ENCODE results near the gene TXNRD2.

The TXNRD2 gene

DNA sequence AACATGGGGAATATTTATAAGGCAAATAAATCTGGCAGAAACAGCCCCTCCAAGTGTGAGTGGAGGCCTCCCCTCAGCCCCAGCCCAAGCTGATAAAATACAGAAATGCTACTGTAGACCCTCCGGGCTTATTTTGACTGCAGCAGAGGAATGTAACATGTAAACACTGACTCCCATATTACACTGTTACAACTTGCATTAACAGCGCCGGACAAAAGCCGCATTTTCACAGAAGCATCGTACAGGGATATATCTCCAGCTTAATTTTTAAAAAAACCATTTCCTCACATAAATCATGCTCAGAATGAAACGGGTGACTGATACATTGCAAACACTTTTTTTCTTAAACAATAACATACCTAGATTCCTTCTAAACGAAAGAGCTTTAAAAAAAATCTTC is 36.7 kb downstream of the TXNRD2 start:
- DNase-seq (ENCODE audit: low spot score), result no peak

DNA sequence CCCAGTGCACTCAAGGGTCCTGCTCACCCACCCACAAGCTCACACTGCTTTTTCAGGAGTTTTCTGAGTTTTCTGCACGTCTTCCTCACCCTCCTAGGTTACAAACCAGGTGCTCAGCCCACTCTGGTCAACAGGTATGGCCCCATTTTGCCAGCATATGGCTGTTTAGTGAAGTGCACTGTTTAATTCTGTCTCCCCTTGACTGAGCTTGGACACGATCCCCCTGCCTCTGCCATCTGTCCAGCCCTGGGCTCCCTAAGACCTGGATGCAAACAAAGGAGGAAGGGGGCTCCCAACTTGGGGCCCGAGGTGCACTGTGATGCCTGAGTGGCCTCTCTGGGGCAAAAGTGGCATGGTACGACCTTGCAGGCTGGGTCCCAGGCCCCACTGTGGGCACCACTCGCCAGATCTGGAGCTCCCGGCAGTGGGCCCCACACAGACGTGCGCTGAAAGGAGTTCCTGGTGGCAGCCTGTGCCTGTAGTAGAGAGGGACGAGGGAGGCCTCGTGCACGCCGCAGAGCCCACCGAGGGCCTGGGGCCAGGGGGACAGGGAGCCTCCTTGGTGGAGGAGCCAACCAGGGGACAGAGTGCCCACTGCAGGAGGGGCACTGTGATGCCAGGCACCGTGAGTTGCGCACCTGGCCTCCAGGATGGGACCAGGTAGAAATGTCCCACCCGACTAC is 37.3 kb downstream of the TXNRD2 start:
- DNase-seq (ENCODE audit: low spot score), result no peak

DNA sequence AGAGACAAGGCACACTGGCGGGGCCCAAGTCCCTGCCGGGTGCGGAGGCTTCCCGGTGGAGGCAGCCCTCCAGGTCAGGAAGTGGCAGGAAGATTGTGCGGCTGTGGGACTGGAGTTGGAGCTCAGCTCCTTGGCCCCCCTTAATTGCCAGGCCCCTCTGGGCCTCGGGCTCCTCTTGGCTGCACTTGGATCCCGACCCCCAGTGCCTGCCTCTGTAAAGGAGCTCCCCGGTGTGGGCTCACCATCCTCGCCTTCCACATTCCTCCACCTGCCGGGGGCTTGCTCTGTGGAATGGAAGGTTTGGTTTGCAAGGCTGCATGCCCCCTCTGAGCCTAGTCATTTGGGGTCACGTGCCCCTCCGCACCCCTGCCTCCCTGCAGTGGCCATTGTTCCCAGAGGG is 38.1 kb downstream of the TXNRD2 start:
- no peak for DNase-seq (ENCODE audit: low spot score)

DNA sequence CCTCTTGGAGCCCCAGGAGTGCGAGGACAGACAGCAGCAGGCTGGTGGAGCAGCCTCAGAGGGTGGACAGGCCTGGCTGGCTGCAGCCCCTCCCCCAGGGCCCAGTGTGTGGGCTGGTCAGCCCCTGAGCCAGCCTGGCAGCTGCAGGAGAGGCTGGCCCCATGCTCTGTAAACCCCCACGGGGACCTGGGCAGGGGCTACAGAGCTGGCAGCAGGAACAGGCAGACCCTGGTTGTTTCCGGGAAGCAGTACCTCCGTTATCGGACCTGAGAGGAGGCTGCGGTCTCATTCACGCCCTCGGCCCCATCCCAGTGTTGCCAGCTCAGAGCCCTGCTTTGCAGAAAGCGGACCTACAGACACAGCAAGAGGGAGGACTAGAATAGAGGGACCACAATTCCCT is 38.6 kb downstream of the TXNRD2 start:
- DNase-seq (ENCODE audit: low spot score), result no peak

DNA sequence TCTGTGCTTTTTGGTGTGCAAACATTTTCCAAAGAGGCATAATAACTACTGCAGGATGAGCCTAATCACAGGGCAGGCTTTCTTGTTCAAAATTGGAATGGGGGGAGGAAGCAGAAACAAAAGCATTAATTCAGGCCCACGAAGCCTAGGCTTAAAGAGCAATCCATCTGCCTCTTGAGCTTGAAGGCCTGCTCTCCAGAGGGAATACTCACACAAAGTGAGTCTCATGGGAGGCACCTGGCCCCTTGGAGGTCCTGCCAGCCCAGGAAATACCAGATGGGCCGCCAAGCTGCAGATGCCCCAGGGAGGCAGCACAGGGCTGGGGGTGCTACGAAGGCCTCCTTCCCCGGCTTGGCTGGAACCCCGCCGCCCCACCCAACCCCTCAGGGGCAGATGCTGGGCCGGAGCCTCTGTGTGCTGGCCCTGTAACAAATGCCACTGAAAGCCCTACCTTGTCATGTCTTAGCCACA is 39.3 kb downstream of the TXNRD2 start:
- DNase-seq (ENCODE audit: low spot score), result no peak

DNA sequence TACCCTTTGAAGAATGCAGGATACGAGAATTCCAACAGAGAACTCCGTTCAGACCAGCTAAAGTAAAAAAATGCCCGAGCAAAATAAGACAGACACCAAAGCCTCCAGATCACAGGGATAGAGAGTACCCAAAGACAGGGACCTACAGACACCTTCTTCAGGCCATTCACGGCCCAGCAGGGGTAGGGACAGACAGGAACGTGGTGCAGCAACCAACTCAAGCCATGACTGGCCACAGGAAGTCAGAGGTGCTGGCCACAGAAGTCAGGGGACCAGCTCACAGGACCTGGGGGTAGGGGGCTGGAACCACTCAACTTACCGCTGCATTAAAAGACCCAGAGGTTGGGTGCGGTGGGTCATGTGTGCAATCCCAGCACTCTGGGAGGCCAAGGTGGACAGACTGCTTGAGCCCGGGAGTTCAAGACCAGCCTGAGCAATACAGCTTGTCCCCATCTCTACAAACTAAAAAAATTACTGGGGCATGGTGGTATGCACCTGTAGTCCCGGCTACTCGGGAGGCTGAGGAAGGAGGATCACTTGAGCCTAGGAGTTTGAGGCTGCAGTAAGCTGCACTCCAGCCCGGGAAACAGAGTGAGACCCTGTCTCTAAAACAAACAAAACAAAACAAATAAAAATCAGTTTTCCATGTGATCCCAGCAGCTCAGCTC is 39.9 kb downstream of the TXNRD2 start:
- no peak for DNase-seq (ENCODE audit: low spot score)

DNA sequence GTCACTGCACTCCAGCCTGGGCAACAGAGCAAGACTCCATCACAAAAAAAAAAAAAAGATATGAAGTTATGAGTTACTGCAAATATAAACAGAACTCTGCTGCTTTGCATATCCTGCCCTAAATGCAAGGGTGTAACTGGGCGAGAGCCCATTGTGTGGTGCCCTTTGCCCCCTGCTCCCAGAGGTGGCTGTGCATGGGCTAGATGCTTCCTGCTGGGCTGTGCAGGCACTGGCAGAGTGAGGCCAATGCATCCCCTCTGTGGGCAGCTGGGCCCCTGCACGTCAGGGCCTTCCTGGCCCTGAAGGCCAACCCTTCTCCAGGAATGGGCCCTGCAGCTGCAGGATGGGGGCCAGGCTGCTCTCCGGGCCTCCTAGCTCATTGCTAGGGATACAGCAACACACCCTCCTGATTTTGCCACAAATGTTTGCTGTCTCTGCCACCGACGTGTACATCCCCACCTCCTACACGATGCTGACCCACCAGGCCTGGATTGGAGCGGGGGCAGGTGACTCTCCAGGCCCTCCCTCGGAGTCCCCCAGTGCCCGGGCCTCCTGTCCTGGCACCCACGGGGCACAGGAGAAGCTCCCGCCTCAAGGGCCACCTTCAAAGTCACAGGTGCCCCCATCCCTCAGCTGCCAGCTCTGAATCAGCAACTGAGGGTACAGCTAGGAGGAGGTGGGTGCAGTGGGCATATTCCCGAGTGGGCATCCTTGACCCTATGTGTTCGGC is 40.7 kb downstream of the TXNRD2 start:
- DNase-seq (ENCODE audit: low spot score), result no peak

DNA sequence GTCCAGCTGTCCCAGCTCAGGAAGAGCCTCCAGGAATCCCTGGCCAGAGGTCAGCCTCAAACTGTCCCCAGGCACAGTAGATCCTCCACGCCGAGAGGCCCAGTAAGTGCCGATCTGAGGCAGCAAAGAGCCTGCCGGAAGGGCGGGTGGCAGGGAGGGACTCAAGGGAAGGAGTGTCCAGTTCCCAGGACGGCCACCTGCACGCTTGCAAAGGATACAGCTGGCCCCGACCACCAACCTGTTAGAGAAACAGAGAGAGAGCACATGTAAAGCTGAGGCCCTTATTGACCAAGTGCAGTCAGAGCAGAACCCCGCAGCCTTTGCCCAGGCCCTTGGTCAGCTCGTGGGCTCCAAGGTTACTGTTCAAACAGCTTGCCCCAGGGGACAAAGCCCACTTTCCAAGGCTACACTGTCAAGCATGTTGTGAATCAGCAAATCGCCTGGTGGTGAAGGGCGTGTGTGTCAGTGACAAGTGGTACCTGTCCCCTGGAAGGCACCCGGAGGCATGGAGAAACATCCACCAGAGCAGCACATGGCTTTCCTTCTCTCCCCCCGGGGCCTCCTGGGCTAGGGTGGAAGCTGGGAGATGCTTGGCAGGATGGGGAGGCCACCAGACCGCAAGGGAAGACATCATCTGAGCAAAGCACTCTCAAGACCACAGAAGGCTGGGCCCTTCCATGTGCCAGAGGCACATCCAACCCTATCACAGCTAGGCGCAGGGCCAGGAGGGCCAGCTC is 42.6 kb downstream of the TXNRD2 start:
- no peak for DNase-seq (ENCODE audit: low spot score)

DNA sequence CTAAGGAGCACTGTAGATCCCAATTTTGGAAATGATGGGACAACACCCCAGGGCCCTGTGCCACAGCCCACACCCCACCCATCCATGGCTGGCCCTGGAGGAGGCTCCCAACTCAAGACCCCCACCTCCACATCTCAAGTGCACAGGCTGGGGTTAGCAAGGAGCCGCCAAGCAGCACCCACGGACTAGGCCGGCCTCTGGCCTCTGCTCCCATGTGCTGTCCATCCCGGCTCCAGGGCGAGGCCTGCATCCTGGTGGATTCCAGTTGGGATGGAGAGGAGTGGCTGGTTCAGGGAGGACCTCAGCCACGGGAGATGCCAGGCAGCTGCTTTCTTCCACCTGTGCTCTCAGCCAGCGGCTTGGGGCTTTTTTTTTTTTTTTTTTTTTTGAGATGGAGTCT is 43.5 kb downstream of the TXNRD2 start:
- no peak for DNase-seq (ENCODE audit: low spot score)

DNA sequence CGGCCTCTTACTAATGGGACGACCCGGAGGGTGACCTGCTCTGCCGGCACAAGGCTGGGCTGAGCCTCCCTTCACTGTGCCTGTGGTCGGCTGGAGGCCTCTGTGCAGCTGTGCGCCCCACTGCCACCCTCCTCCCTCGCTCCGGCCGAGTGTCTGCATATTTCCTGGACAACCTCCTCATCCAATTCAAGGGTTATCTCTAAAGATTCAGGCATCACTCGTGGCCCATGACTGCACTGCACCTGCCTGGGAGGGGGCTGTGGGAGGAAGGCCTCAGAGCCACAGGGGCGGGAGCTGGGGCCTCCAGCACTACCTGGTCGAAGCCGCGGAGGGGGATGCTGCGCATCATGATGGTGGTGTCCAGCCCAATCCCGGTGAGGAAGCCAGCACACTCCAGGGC is 43.9 kb downstream of the TXNRD2 start:
- no peak for DNase-seq (ENCODE audit: low spot score)

DNA sequence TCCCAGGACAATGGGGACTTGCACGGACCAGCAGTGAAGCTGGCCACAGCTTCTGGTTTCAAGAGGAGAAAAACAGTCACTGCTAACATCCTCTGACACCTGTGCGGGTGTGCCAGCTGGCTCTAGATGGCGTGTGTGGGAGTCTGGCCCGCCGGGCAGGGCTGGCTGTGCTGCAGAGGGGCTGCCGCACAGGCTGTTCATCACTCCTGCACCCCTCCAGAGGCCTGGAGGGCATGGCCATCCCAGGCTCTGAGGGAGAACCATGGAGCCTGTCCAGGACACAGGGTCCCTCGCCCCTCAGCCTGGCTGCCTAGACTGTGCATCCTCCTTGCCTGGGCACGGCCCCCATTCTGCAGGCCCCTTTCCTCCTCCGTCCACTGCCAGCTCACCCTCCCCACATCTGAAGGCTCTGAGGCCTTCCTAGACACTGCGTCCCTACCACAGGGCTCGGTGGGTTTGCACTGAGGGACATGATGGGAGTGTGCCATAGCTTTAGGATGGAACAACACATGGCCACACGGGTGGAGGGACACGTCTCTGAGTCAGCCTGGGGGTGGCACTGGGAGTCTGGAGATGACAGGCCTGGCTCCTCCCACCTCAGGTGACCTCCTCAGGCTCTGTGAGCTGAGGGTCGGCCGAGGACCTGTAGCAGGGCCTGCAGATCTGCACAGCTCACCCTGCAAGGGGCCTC is 44.8 kb downstream of the TXNRD2 start:
- no peak for DNase-seq (ENCODE audit: low spot score)

DNA sequence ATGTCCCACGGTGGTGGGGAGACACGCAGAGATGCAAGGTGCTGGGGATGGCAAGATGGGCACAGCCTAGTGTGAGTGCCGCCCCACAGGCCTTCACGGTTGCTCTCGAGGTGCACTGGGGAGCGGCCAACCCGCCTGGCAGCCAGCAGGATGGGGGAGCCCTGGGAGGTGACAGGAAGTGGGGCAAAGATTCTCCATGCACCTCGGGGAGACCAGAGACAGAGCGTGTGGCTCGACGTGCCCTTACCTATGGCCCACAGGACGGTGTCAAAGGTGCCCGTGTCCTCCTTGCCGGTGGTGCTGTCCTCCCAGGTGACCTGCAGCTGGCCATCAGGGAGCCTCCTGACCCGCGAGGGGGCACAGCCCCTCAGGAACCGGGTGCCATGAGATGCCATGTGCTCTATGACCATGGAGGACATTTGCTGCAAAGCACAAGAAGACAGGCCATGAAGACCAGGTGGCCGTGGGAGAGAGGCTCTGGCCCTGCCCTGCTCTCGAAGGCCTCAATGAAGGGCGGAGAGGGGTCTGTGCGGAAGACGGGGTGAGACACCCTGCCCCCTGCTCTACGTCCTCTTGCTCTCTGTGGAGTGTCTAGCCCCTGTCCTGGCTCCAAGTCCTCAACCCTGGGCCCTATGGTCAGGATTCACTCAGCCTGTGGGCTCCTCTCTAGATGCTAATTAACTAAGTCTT is 46.3 kb downstream of the TXNRD2 start:
- DNase-seq (ENCODE audit: low spot score), result no peak

DNA sequence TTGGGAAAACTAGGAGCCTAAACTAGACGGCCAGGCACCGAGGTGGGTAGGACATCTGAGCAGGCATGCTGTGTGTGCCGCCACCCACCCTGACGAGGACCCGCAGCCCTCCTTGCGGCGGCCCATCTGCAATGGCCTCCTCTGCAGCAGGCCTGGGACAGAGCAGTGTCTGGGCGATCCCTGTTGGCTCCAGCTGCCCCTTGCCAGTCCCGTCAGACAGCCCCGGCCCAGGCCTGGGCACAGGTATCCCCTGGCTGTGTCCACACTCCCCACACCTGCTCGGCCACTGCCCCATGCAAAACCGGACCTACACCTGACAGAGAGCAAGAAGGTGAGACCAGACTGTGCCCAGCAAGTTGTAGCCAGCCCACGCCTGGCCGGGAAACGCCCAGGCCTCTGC is 48.3 kb downstream of the TXNRD2 start:
- DNase-seq (ENCODE audit: low spot score), result no peak

DNA sequence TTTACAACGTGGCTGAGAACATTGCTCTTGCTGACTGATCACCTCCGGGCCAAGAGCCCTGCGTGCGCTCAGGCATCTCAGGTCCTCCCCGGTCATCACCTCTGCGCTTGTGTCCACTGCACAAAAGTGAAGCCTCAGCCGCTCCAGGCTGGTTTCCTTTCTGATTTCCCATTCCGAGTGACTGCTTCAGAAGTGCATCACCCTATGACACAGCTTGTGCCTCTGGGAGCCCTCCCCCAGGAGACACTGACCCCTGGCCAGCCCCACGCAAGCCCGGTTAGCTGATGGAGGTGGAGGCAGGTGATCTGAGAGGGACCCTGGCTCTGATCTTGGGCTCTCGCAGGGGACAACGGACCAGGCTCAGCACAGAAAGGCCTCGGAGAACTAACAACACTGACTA is 48.7 kb downstream of the TXNRD2 start:
- no peak for DNase-seq (ENCODE audit: low spot score)

DNA sequence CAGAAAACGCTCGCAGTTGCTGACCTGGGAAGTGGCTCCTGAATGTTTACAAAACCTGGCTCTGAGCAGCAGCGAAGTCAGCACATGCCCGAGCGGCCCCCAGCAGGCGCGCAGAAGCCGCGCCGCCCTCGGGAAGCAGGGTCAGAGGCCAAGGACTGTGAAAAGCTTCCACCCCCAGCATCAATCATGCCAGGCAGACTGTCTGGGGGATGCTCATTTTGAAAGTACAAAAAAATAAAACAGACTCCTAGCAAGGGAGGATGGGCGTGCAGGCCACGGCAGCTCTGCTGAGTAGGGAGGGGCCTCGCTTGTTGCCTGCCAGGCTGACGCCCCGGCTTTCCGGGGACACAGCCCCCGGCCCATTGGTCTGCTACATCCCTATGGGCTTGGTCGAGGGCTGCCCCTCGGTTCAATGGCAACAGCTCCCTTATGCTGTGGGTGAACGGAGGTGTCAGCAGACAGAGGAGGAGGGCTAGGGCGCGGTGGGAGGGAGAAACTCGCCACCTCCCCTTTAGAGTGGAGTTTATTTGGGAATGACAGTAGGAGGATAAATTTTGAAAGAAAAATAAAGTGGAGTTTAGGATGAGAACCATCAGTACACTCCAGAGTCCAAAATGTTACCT is 49.2 kb downstream of the TXNRD2 start:
- DNase-seq (ENCODE audit: low spot score), result no peak

DNA sequence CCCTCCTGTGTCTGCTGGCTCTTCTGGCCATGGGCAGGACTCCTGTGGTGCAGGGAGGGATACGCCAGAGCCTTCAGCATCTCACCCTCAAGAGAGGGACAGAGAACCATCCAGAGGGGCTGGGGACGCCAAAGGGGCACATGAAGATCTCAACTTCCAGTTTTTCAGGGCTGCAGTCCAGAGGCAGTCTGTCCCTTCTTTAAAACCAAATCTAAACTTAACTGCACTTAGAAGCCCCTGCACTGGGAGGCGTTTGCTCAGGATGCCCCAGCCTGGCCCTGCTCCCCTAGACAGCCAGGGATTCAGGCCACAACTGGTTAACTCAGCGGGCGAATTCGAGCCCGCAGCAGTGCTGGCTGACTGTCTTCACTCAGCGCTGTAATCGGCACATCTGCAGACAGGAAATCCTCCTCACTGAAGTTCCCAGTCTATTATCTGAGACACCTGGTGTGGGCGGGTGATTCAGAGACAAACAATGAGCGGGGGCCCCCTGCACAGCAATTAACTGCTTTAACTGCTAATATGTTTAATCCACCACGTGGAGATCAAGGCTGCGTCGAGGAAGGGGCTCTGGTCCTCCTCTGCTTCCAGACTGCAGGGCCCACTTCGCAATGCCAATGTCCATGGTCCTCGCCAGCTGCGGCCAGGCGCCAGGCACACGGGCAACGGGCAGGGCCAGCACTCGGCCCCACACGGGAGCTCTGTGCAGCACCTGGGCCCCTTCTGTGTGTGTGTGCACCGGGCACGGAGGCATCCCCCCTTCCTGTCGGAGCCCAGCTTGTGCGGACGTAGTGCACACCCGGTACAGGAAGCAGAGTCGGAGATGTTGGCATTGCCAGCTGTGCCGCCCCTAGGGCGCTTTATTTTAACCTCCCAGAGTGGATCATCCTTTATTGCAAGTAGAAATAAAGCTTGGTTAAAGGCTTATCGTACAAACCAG is 50.0 kb downstream of the TXNRD2 start:
- DNase-seq (ENCODE audit: low spot score), result no peak

DNA sequence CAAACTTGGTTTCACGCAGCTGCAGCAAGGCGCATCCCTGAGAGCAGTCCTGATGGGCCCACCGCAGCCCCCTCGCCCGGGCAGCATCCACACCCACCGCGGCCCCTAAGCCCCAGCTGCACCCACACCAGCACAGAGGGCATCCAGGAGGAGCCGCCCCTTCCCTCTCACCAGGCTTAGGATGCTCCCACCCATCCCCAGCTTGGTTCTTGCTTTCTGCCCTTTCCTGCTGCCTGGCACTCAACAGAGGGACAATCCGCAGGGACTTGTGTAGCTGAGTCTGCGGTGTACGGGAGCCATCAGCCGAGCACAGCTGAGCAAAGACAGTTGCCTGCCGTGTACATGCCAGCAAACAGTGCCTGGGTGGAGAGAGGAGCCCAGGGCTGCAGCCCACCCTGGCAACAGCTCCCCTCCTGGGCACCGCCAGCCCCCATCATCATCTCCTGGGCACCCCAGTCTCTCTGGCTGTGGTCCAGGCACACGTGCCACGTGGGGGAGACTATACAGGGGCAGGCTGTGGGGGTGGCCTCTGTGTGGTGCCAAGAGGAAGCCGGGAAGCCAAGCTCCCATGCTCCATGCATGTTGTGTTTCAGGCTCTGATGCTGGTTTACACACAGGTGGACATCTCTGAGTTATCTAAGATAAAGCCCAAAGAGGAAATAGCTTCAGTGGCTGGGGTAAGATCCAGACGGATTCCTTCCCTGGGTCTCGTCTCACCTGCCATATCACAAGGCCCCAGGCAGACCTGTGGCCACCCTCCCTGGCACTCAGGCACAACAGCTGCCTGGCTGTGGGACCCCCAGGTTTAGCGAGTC is 50.9 kb downstream of the TXNRD2 start:
- DNase-seq (ENCODE audit: low spot score), result no peak

DNA sequence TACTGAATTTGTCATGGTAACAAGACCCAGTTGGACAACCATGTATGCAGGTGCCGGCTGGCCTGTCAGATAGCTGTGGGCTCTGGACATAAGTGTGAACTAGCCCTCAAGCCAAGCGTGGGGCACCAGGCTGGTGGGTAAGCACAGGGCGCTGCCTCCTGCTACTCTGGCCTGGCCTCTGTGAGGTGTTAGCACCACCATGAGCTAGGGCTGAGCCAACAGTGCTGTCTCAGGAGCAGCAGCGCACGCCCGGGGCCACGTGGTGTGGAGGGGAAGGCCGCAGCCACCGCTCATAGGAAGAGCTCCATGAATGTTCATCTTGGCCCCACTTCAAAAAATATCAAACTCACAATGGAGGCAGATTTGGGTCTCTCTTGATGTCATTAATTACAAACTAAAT is 51.7 kb downstream of the TXNRD2 start:
- DNase-seq (ENCODE audit: low spot score), result no peak

Data from LoVo (cell line).